ENCODE data around the gene ARHGEF40. TPM values are rescaled to one million over a fixed set of nuclear protein-coding genes. Genes with fewer than 3 reads are reported as not detected.

Gene ARHGEF40
- total RNA-seq, 1 donor from 2014 or later = 6.8 TPM

GRCh38 chr14:21101802-21102413, 31.8 kb downstream of the ARHGEF40 start:
- TF ChIP-seq CTCF (IDR thresholded peaks at IDR 0.05; ENCODE audit: insufficient read depth, low read length, severe bottlenecking) = no peak
- no peak overlapping the region for H3K4me3 ChIP-seq (ENCODE audit: low read depth, low read length)
- H3K36me3 ChIP-seq (ENCODE audit: control insufficient read depth, insufficient read depth, low read length) = no peaks in the 10 kb centered on the region
- FAIRE-seq = no peak
- H3K27me3 ChIP-seq (ENCODE audit: control insufficient read depth, insufficient read depth, low read length) = no peaks in the 10 kb centered on the region
- DNase-seq (ENCODE audit: low read depth) = peak; percentile 57

- DNase-seq (ENCODE audit: low read depth) (no peak), FAIRE-seq (no peak)
- Histone ChIP-seq H3K4me3 (ENCODE audit: low read depth, low read length) (peak overlapping the region; percentile 67), H3K36me3 (ENCODE audit: control insufficient read depth, insufficient read depth, low read length) (no peaks in the 10 kb centered on the region), H3K27me3 (ENCODE audit: control insufficient read depth, insufficient read depth, low read length) (no peaks in the 10 kb centered on the region)
- TF ChIP-seq CTCF (IDR thresholded peaks at IDR 0.05; ENCODE audit: insufficient read depth, low read length, severe bottlenecking) = no peak
These were observed 32.7 kb downstream of the ARHGEF40 start for GRCh38 chr14:21102521-21103410.

- Histone ChIP-seq H3K4me3 (ENCODE audit: low read depth, low read length) (peak overlapping the region; percentile 67), H3K36me3 (ENCODE audit: control insufficient read depth, insufficient read depth, low read length) (no peaks in the 10 kb centered on the region), H3K27me3 (ENCODE audit: control insufficient read depth, insufficient read depth, low read length) (no peaks in the 10 kb centered on the region)
- DNase-seq (ENCODE audit: low read depth) (no peak), FAIRE-seq (no peak)
- no peak for TF ChIP-seq CTCF (IDR thresholded peaks at IDR 0.05; ENCODE audit: insufficient read depth, low read length, severe bottlenecking)
These were observed 33.3 kb downstream of the ARHGEF40 start for GRCh38 chr14:21103411-21103709.

GRCh38 chr14:21103710-21104447, 33.8 kb downstream of the ARHGEF40 start:
- peak; percentile 92 for TF ChIP-seq CTCF (IDR thresholded peaks at IDR 0.05; ENCODE audit: insufficient read depth, low read length, severe bottlenecking)
- DNase-seq (ENCODE audit: low read depth) (peak; percentile 83), FAIRE-seq (no peak)
- Histone ChIP-seq H3K4me3 (ENCODE audit: low read depth, low read length) (peak overlapping the region; percentile 67), H3K27me3 (ENCODE audit: control insufficient read depth, insufficient read depth, low read length) (no peaks in the 10 kb centered on the region), H3K36me3 (ENCODE audit: control insufficient read depth, insufficient read depth, low read length) (no peaks in the 10 kb centered on the region)

- peak overlapping the region; percentile 67 for H3K4me3 ChIP-seq (ENCODE audit: low read depth, low read length)
- no peaks in the 10 kb centered on the region for H3K27me3 ChIP-seq (ENCODE audit: control insufficient read depth, insufficient read depth, low read length)
- TF ChIP-seq CTCF (IDR thresholded peaks at IDR 0.05; ENCODE audit: insufficient read depth, low read length, severe bottlenecking) = peak; percentile 97
- DNase-seq (ENCODE audit: low read depth) (peak; percentile 76), FAIRE-seq (no peak)
- H3K36me3 ChIP-seq (ENCODE audit: control insufficient read depth, insufficient read depth, low read length) = no peaks in the 10 kb centered on the region
These were observed 34.5 kb downstream of the ARHGEF40 start for GRCh38 chr14:21104448-21105060.

Data from bronchial epithelial cell (primary cell).